ENCODE results near the gene IFFO2.

Gene IFFO2

DNA sequence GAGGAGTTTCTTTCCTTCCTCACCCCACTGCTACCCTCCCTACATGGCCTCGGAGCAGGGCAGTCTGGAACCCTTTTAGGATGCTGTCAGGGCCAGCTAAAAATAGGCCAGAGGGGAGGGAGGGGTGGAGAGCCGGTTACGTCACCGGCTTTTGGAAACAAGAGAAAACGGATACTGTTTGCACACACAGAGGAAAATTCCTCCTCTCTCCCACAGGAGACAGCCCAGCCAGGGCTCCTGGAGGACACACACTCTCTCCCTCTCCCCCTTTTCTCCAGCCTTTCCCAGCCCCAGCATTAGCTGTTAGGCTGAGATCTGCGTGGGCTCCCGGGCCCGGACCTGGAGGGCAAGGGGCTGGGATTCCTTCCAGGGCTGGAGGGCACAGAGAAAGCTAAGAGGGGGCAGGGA lies 34.2 kb downstream of the IFFO2 start:
- peaks cover 43% of the 10 kb centered on the region for H3K4me1 ChIP-seq (ENCODE audit: insufficient read depth, low read length, poor library complexity, severe bottlenecking)
- no peak overlapping the region for H3K4me3 ChIP-seq (ENCODE audit: low read length, poor library complexity, severe bottlenecking)
- TF ChIP-seq, protein P1, sequence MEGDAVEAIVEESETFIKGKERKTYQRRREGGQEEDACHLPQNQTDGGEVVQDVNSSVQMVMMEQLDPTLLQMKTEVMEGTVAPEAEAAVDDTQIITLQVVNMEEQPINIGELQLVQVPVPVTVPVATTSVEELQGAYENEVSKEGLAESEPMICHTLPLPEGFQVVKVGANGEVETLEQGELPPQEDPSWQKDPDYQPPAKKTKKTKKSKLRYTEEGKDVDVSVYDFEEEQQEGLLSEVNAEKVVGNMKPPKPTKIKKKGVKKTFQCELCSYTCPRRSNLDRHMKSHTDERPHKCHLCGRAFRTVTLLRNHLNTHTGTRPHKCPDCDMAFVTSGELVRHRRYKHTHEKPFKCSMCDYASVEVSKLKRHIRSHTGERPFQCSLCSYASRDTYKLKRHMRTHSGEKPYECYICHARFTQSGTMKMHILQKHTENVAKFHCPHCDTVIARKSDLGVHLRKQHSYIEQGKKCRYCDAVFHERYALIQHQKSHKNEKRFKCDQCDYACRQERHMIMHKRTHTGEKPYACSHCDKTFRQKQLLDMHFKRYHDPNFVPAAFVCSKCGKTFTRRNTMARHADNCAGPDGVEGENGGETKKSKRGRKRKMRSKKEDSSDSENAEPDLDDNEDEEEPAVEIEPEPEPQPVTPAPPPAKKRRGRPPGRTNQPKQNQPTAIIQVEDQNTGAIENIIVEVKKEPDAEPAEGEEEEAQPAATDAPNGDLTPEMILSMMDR (conservative IDR thresholded peaks at IDR 0.05; ENCODE audit: low read length), result no peak
- TF ChIP-seq EZH2phosphoT487 (IDR thresholded peaks at IDR 0.05; ENCODE audit: borderline replicate concordance), result no peak
- no peak overlapping the region for H2AFZ ChIP-seq (ENCODE audit: low read length)
- H3K4me2 ChIP-seq (ENCODE audit: low read depth, low read length, poor library complexity, severe bottlenecking), result no peak overlapping the region
- H3K9ac ChIP-seq (ENCODE audit: low read depth, low read length, poor library complexity, severe bottlenecking), result peak overlapping the region; percentile 54
- H3K27me3 ChIP-seq (ENCODE audit: insufficient read depth, low read length, poor library complexity, severe bottlenecking), result no peaks in the 10 kb centered on the region
- H3K36me3 ChIP-seq (ENCODE audit: insufficient read depth, low read length), result peaks cover 34% of the 10 kb centered on the region; the same call in 1 of the 2 replicates
- no peaks in the 10 kb centered on the region for H3K9me2 ChIP-seq (replicated peaks; ENCODE audit: low read depth, low read length)
- H3F3A ChIP-seq (ENCODE audit: low read depth), result 0 out of 2 replicates have a peak, but pooled peaks cover 6% of the 10 kb centered on the region
- no peaks in the 10 kb centered on the region for H4K20me1 ChIP-seq (ENCODE audit: insufficient read depth, low read length, poor library complexity, severe bottlenecking)
- H3K79me2 ChIP-seq (ENCODE audit: insufficient read depth, low read length), result peaks cover 55% of the 10 kb centered on the region
- no peaks in the 10 kb centered on the region for H3K9me3 ChIP-seq (ENCODE audit: insufficient read depth, low read depth, low read length)

GRCh38 chr1:18921516-18922251 lies 34.8 kb downstream of the IFFO2 start:
- Histone ChIP-seq H3K27me3 (ENCODE audit: insufficient read depth, low read length, poor library complexity, severe bottlenecking) (no peaks in the 10 kb centered on the region), H3K9me3 (ENCODE audit: insufficient read depth, low read depth, low read length) (no peaks in the 10 kb centered on the region), H3K9me2 (replicated peaks; ENCODE audit: low read depth, low read length) (no peaks in the 10 kb centered on the region), H3K79me2 (ENCODE audit: insufficient read depth, low read length) (peaks cover 50% of the 10 kb centered on the region), H3K4me2 (ENCODE audit: low read depth, low read length, poor library complexity, severe bottlenecking) (no peak overlapping the region), H4K20me1 (ENCODE audit: insufficient read depth, low read length, poor library complexity, severe bottlenecking) (no peaks in the 10 kb centered on the region), H3K9ac (ENCODE audit: low read depth, low read length, poor library complexity, severe bottlenecking) (no peak overlapping the region), H3K36me3 (ENCODE audit: insufficient read depth, low read length) (peaks cover 40% of the 10 kb centered on the region; the same call in 1 of the 2 replicates), H3K4me1 (ENCODE audit: insufficient read depth, low read length, poor library complexity, severe bottlenecking) (peaks cover 37% of the 10 kb centered on the region), H3K4me3 (ENCODE audit: low read length, poor library complexity, severe bottlenecking) (no peak overlapping the region), H3F3A (ENCODE audit: low read depth) (0 out of 2 replicates have a peak, but pooled peaks cover 5% of the 10 kb centered on the region), H2AFZ (ENCODE audit: low read length) (no peak overlapping the region)
- TF ChIP-seq, protein P1 (conservative IDR thresholded peaks at IDR 0.05; ENCODE audit: low read length), result peak; percentile 41; the same call in 1 of the 2 replicates
- no peak for TF ChIP-seq EZH2phosphoT487 (IDR thresholded peaks at IDR 0.05; ENCODE audit: borderline replicate concordance)

DNA sequence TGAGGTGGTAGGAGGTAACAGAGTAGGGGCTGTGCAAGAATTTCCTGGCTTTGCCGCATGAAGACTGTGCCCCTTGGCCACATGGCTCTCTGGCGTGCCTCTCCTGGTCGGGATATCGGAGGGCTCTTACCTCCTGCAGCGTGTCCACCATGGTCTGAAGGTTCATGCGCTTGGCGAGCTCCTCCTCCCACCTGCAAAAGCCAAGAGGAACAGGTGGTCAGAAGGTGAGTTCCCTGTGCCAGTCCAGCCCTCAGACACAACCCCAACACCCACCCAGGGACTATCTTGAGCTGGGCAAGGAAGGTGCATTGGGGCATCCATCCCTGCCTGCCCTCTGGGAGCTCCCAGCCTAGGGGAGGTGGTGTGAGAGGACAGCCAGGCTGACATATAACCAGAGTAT lies 35.5 kb downstream of the IFFO2 start:
- no peak overlapping the region for H2AFZ ChIP-seq (ENCODE audit: low read length)
- H3K4me2 ChIP-seq (ENCODE audit: low read depth, low read length, poor library complexity, severe bottlenecking), result no peak overlapping the region
- TF ChIP-seq, protein P1 (conservative IDR thresholded peaks at IDR 0.05; ENCODE audit: low read length), result no peak
- no peak for TF ChIP-seq EZH2phosphoT487 (IDR thresholded peaks at IDR 0.05; ENCODE audit: borderline replicate concordance)
- H3K36me3 ChIP-seq (ENCODE audit: insufficient read depth, low read length), result peaks cover 48% of the 10 kb centered on the region; the same call in 1 of the 2 replicates
- H4K20me1 ChIP-seq (ENCODE audit: insufficient read depth, low read length, poor library complexity, severe bottlenecking), result no peaks in the 10 kb centered on the region
- H3K9ac ChIP-seq (ENCODE audit: low read depth, low read length, poor library complexity, severe bottlenecking), result no peak overlapping the region
- no peaks in the 10 kb centered on the region for H3K9me3 ChIP-seq (ENCODE audit: insufficient read depth, low read depth, low read length)
- H3K4me1 ChIP-seq (ENCODE audit: insufficient read depth, low read length, poor library complexity, severe bottlenecking), result peaks cover 32% of the 10 kb centered on the region
- no peaks in the 10 kb centered on the region for H3K27me3 ChIP-seq (ENCODE audit: insufficient read depth, low read length, poor library complexity, severe bottlenecking)
- no peak overlapping the region for H3K4me3 ChIP-seq (ENCODE audit: low read length, poor library complexity, severe bottlenecking)
- H3K9me2 ChIP-seq (replicated peaks; ENCODE audit: low read depth, low read length), result no peaks in the 10 kb centered on the region
- H3F3A ChIP-seq (ENCODE audit: low read depth), result 0 out of 2 replicates have a peak, but pooled peaks cover 5% of the 10 kb centered on the region
- H3K79me2 ChIP-seq (ENCODE audit: insufficient read depth, low read length), result peaks cover 47% of the 10 kb centered on the region

Measured in Loucy (cell line).